GM12878 (cell line): Measurements from ENCODE around the gene CFAP61.

Experiments used
- ATF3 ChIP-seq: IDR thresholded peaks from 2 replicates; pipeline ENCODE4 v1.6.1; 2011; ENCODE audit warnings: low read depth, mild to moderate bottlenecking, low read length, moderate library complexity, borderline replicate concordance; ENCODE audit errors: extremely low read depth
- CEBPB ChIP-seq, 2 experiments: fragments of 150-350 bp in 1 of 2; IDR thresholded peaks; 2 replicates each; pipeline ENCODE4 v1.6.1; 2012 to 2014; ENCODE audit warnings: low read depth in 2 of 2, low read length in 2 of 2, borderline replicate concordance in 1 of 2, inconsistent platforms in 1 of 2
- CREB1 ChIP-seq: IDR thresholded peaks from 2 replicates; pipeline ENCODE4 v1.6.1; 2012; ENCODE audit warnings: low read depth, mild to moderate bottlenecking, inconsistent platforms
- EP300 ChIP-seq, 2 experiments: fragments of 150-350 bp in 1 of 2; IDR thresholded peaks; 2 replicates each; pipeline ENCODE4 v1.6.1; 2011 to 2012; ENCODE audit warnings: low read depth in 2 of 2, low read length in 2 of 2, borderline replicate concordance in 1 of 2, improper control_type of control experiment in 1 of 2, inconsistent platforms in 1 of 2; ENCODE audit not compliant: control insufficient read depth in 1 of 2
- EZH2 ChIP-seq: IDR thresholded peaks from 2 replicates; pipeline ENCODE4 v1.6.1; 2012; ENCODE audit warnings: low read depth, mild to moderate bottlenecking, control low read depth, inconsistent platforms, low read length, borderline replicate concordance; ENCODE audit not compliant: control insufficient read depth
- POLR2A ChIP-seq: IDR thresholded peaks from 2 replicates; pipeline ENCODE4 v1.6.1; 2011; ENCODE audit warnings: low read depth, mild to moderate bottlenecking, low read length
- SUZ12 ChIP-seq: fragments of 200-600 bp; sonication (generic); IDR thresholded peaks from one replicate; pipeline ENCODE4 v1.6.1; 2018; ENCODE audit warnings: antibody characterized with exemption, mild to moderate bottlenecking; ENCODE audit not compliant: unreplicated experiment
- TF ChIP-seq, protein P1 (sequence below): fragments of 450-650 bp; IDR thresholded peaks from 2 replicates; pipeline ENCODE4 v1.6.1; 2017; ENCODE audit warnings: mild to moderate bottlenecking
- TF ChIP-seq, protein P2 (sequence below), 3 experiments: IDR thresholded peaks in 2 of 3; conservative IDR thresholded peaks in 1 of 3; 2 replicates each; pipeline ENCODE4 v1.5.1; 2011; ENCODE audit warnings: low read depth in 3 of 3, low read length in 3 of 3, mild to moderate bottlenecking in 3 of 3, control low read depth in 2 of 3, moderate library complexity in 2 of 3, inconsistent platforms in 1 of 3, mixed read lengths in 1 of 3; ENCODE audit not compliant: control insufficient read depth in 2 of 3, insufficient read depth in 1 of 3; ENCODE audit errors: extremely low read depth in 1 of 3
- TF ChIP-seq, protein P3 (sequence below): fragments of 450-650 bp; IDR thresholded peaks from 2 replicates; pipeline ENCODE4 v1.6.1; 2016; ENCODE audit warnings: mild to moderate bottlenecking

DNA sequence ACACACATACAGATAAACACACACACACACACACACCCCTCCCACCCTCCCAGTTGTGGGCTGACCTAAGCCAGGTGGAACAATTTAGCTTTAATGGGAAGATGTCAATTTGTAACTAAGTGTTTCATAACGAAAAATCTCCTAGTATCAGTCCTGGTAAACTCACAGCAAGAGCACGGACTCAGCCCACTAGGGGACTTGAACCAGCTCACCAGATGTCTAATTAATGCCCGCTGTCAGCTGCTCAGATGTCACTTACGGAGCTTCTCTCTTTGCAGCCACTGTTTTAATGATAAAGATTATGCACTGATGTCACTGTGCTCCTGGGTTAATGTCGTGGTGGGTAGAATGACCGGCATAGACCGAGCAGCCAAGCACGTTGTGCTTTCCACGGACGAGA lies 199.0 kb downstream of the CFAP61 start:
- TF ChIP-seq POLR2A: no peak
- TF ChIP-seq, protein P1, sequence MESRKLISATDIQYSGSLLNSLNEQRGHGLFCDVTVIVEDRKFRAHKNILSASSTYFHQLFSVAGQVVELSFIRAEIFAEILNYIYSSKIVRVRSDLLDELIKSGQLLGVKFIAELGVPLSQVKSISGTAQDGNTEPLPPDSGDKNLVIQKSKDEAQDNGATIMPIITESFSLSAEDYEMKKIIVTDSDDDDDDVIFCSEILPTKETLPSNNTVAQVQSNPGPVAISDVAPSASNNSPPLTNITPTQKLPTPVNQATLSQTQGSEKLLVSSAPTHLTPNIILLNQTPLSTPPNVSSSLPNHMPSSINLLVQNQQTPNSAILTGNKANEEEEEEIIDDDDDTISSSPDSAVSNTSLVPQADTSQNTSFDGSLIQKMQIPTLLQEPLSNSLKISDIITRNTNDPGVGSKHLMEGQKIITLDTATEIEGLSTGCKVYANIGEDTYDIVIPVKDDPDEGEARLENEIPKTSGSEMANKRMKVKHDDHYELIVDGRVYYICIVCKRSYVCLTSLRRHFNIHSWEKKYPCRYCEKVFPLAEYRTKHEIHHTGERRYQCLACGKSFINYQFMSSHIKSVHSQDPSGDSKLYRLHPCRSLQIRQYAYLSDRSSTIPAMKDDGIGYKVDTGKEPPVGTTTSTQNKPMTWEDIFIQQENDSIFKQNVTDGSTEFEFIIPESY: no peak
- TF ChIP-seq, protein P2, sequence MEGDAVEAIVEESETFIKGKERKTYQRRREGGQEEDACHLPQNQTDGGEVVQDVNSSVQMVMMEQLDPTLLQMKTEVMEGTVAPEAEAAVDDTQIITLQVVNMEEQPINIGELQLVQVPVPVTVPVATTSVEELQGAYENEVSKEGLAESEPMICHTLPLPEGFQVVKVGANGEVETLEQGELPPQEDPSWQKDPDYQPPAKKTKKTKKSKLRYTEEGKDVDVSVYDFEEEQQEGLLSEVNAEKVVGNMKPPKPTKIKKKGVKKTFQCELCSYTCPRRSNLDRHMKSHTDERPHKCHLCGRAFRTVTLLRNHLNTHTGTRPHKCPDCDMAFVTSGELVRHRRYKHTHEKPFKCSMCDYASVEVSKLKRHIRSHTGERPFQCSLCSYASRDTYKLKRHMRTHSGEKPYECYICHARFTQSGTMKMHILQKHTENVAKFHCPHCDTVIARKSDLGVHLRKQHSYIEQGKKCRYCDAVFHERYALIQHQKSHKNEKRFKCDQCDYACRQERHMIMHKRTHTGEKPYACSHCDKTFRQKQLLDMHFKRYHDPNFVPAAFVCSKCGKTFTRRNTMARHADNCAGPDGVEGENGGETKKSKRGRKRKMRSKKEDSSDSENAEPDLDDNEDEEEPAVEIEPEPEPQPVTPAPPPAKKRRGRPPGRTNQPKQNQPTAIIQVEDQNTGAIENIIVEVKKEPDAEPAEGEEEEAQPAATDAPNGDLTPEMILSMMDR (IDR thresholded peaks at IDR 0.05 in 2 of 3, conservative IDR thresholded peaks at IDR 0.05 in 1 of 3; ENCODE audit: control insufficient read depth in 2 of 3, extremely low read depth in 1 of 3, insufficient read depth in 1 of 3, low read depth in 3 of 3, low read length in 3 of 3): no peak
- TF ChIP-seq, protein P3, sequence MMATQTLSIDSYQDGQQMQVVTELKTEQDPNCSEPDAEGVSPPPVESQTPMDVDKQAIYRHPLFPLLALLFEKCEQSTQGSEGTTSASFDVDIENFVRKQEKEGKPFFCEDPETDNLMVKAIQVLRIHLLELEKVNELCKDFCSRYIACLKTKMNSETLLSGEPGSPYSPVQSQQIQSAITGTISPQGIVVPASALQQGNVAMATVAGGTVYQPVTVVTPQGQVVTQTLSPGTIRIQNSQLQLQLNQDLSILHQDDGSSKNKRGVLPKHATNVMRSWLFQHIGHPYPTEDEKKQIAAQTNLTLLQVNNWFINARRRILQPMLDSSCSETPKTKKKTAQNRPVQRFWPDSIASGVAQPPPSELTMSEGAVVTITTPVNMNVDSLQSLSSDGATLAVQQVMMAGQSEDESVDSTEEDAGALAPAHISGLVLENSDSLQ: no peak
- no peak for TF ChIP-seq EP300 (IDR thresholded peaks at IDR 0.05; ENCODE audit: borderline replicate concordance in 1 of 2, control insufficient read depth in 1 of 2, low read depth in 2 of 2, low read length in 2 of 2)
- TF ChIP-seq ATF3: no peak
- no peak for TF ChIP-seq EZH2
- TF ChIP-seq CREB1: no peak
- TF ChIP-seq CEBPB (IDR thresholded peaks at IDR 0.05; ENCODE audit: borderline replicate concordance in 1 of 2, low read depth in 2 of 2, low read length in 2 of 2): no peak
- TF ChIP-seq SUZ12: no peak
